ENCODE results near the gene SAMHD1. TPM values are rescaled to one million over a fixed set of nuclear protein-coding genes. Genes with fewer than 3 reads are reported as not detected.
"Not testable (repeated sequence)": the region's sequence is repeated elsewhere in the genome, so short reads cannot be mapped to it uniquely, and the experiment has no call there.

The SAMHD1 gene
- total RNA-seq, 1 donor from 2014 or later, result 42.5 TPM

- DNase-seq; intact Hi-C loops (cut with micrococcal nuclease); ATAC-seq: not testable (repeated sequence)
Measured at GRCh38 chr20:36841030-36841429, 110.5 kb downstream of the SAMHD1 start.

Other genes with a start within 250 kb of the SAMHD1 start
- 35.7 TPM for gene NDRG3, start 205.6 kb downstream of the SAMHD1 start, total RNA-seq
- 4.5 TPM for gene DSN1, start 177.9 kb downstream of the SAMHD1 start, total RNA-seq
- not detected for gene TLDC2, start 75.6 kb downstream of the SAMHD1 start, total RNA-seq
- gene RBL1, start 144.3 kb upstream of the SAMHD1 start, total RNA-seq, result 4.9 TPM
- gene RPN2, start 227.6 kb upstream of the SAMHD1 start, total RNA-seq, result 84.7 TPM
- 4.4 TPM for gene MROH8, start 227.8 kb upstream of the SAMHD1 start, total RNA-seq

Measured in left ventricle myocardium superior (tissue), 1 donor.